HepG2 (cell line): ENCODE results near the gene GSTK1. TPM values are rescaled to one million over a fixed set of nuclear protein-coding genes. Genes with fewer than 3 reads are reported as not detected.

Source experiments
- ELF1 ChIP-seq: sonication (generic); formaldehyde crosslinking; IDR thresholded peaks from 2 replicates; pipeline ENCODE4 v1.4.0; 2020; ENCODE audit warnings: missing genetic modification reagents
- KIAA2018 ChIP-seq: sonication (generic); formaldehyde crosslinking; IDR thresholded peaks from 2 replicates; pipeline ENCODE4 v1.5.0; 2020; ENCODE audit warnings: mild to moderate bottlenecking, missing genetic modification reagents, borderline replicate concordance
- MEIS2 ChIP-seq: sonication (generic); formaldehyde crosslinking; IDR thresholded peaks from 2 replicates; pipeline ENCODE4 v1.9.0; 2021; ENCODE audit warnings: mild to moderate bottlenecking, missing genetic modification reagents
- NFE2L1 ChIP-seq: sonication (generic); formaldehyde crosslinking; IDR thresholded peaks from 2 replicates; pipeline ENCODE4 v1.4.0; 2020; ENCODE audit warnings: missing genetic modification reagents, mild to moderate bottlenecking, borderline replicate concordance
- NFRKB ChIP-seq: fragments of 450-650 bp; IDR thresholded peaks from 2 replicates; pipeline ENCODE4 v1.6.1; 2017
- NPAS2 ChIP-seq: sonication (generic); formaldehyde crosslinking; IDR thresholded peaks from 2 replicates; pipeline ENCODE4 v1.8.0; 2022; ENCODE audit warnings: mild to moderate bottlenecking, missing genetic modification reagents, borderline replicate concordance
- PHF8 ChIP-seq: sonication (generic); formaldehyde crosslinking; IDR thresholded peaks from 2 replicates; pipeline ENCODE4 v1.5.0; 2020; ENCODE audit warnings: missing genetic modification reagents
- SP4 ChIP-seq: sonication (generic); formaldehyde crosslinking; IDR thresholded peaks from 2 replicates; pipeline ENCODE4 v1.8.1; 2023; ENCODE audit warnings: mild to moderate bottlenecking, missing genetic modification reagents
- SUZ12 ChIP-seq: fragments of 150-350 bp; IDR thresholded peaks from 2 replicates; pipeline ENCODE4 v1.6.1; 2014; ENCODE audit warnings: low read depth, low read length
- XRCC5 ChIP-seq: fragments of 200-400 bp; formaldehyde crosslinking; optimal IDR thresholded peaks from 2 replicates; pipeline ENCODE3; 2017; ENCODE audit warnings: mild to moderate bottlenecking, low read length
- ZBTB37 ChIP-seq: sonication (generic); formaldehyde crosslinking; IDR thresholded peaks from 2 replicates; pipeline ENCODE4 v1.4.0; 2020; ENCODE audit warnings: mild to moderate bottlenecking, missing genetic modification reagents
- ZKSCAN5 ChIP-seq: sonication (generic); formaldehyde crosslinking; IDR thresholded peaks from 2 replicates; pipeline ENCODE4 v1.5.1; 2020; ENCODE audit warnings: mild to moderate bottlenecking, missing genetic modification reagents
- ZNF282 ChIP-seq: fragments of 450-650 bp; IDR thresholded peaks from 2 replicates; pipeline ENCODE4 v1.6.1; 2018; ENCODE audit not compliant: partially characterized antibody
- ZNF30 ChIP-seq: sonication (generic); formaldehyde crosslinking; IDR thresholded peaks from 2 replicates; pipeline ENCODE4 v1.5.0; 2020; ENCODE audit warnings: mild to moderate bottlenecking, missing genetic modification reagents
- ZNF503 ChIP-seq: sonication (generic); formaldehyde crosslinking; IDR thresholded peaks from 2 replicates; pipeline ENCODE4 v1.4.0; 2020; ENCODE audit warnings: missing genetic modification reagents
- ZUFSP ChIP-seq: sonication (generic); formaldehyde crosslinking; IDR thresholded peaks from 2 replicates; pipeline ENCODE4 v1.9.0; 2021; ENCODE audit warnings: missing genetic modification reagents, mild to moderate bottlenecking, borderline replicate concordance
- polyA plus RNA-seq, 8 experiments: library from polyadenylated mRNA; depleted of rRNA in 3 of 8; stranded (reverse) in 7 of 8; unstranded in 1 of 8; fragments of >200 nt; fragmentation: Illumina TruSeq in 4 of 8; extraction: Trizol in 4 of 8; gene quantifications; 2 replicates each; pipeline versions ENCODE4 v1.2.1 to v1.2.3, GENCODE V29; 2011 to 2016; ENCODE audit warnings: low read depth in 4 of 8, missing spikeins in 1 of 8, mixed read lengths in 1 of 8; ENCODE audit not compliant: insufficient read depth in 1 of 8
- total RNA-seq, 5 experiments: library from RNA; depleted of rRNA; stranded (reverse); fragments of >200 nt; fragmentation: Illumina TruSeq; extraction: Trizol; gene quantifications; 2 replicates each; pipeline ENCODE4 v1.2.3, GENCODE V29; 2016; ENCODE audit warnings: low read depth in 1 of 5

GSTK1 gene
- total and polyA plus RNA-seq, 2 of the 13 experiments (the other 11 are each of a cell fraction or from before 2014, with no cell fraction given), result 64.6 to 92.1 TPM

GRCh38 chr7:143263266-143264195 is at the start of gene GSTK1 (continued):
- TF ChIP-seq KIAA2018 (no peak), XRCC5 (peak; percentile 73), ZNF503 (no peak), SUZ12 (no peak), ZNF30 (no peak), NFRKB (no peak), NFE2L1 (CRISPR knock-in tag) (no peak), MEIS2 (peak; percentile 81; the same call in 1 of the 2 replicates), ZKSCAN5 (CRISPR knock-in tag) (0 out of 2 replicates have a peak, but pooled peaks have one; percentile 30), PHF8 (peak; percentile 98), SP4 (CRISPR knock-in tag) (peak; percentile 41; the same call in 1 of the 2 replicates), ELF1 (CRISPR knock-in tag) (peak; percentile 89), ZNF282 (no peak), ZBTB37 (CRISPR knock-in tag) (no peak), NPAS2 (CRISPR knock-in tag) (no peak), ZUFSP (CRISPR knock-in tag) (no peak)
